Activated CD4-positive, alpha-beta T cell treated with anti-CD3 and anti-CD28 coated beads, Interleukin-2, amount 10 ng/mL, durations not matched to agents 7 days and 5 days (primary cell): ENCODE data around the gene SH3PXD2B. TPM values are rescaled to one million over a fixed set of nuclear protein-coding genes. Genes with fewer than 3 reads are reported as not detected.
A peak's percentile ranks its signal among the peaks of the same experiment; 100 is the strongest.

ENCODE experiments used
- CTCF ChIA-PET: fragments of 350-600 bp; sonication (Branson Sonifier 250); formaldehyde crosslinking; loops from one replicate; lab custom pipeline; 2021; ENCODE audit warnings: antibody characterized with exemption; lab: Charles Lee
- POLR2A ChIA-PET: fragments of 350-600 bp; sonication (Branson Sonifier 250); formaldehyde crosslinking; loops from one replicate; lab custom pipeline; 2021; ENCODE audit warnings: antibody characterized with exemption; lab: Charles Lee
- DNase-seq: peaks from one replicate; pipeline ENCODE4 v3.0.0-alpha.2; 2020
- H3K27ac Mint-ChIP-seq: one replicate; pipeline ENCODE4 v1.8.0; 2021; ENCODE audit warnings: mild to moderate bottlenecking, moderate library complexity, mixed read lengths
- H3K27me3 Mint-ChIP-seq: one replicate; pipeline ENCODE4 v1.8.0; 2021; ENCODE audit warnings: mixed read lengths
- H3K36me3 Mint-ChIP-seq: one replicate; pipeline ENCODE4 v1.8.0; 2021; ENCODE audit warnings: low read depth, mixed read lengths
- H3K4me1 Mint-ChIP-seq: one replicate; pipeline ENCODE4 v1.8.0; 2021; ENCODE audit warnings: mixed read lengths
- H3K4me3 Mint-ChIP-seq: one replicate; pipeline ENCODE4 v1.8.0; 2021; ENCODE audit warnings: mild to moderate bottlenecking, moderate library complexity, mixed read lengths
- H3K9me3 Mint-ChIP-seq: one replicate; pipeline ENCODE4 v1.8.0; 2021; ENCODE audit warnings: mixed read lengths
- total RNA-seq, 2 experiments: library from RNA; stranded (reverse); gene quantifications; one replicate each; pipeline ENCODE4 v1.2.3, GENCODE V29; 2021

The SH3PXD2B gene
- total RNA-seq, 2 experiments from 2014 or later: 0.33 to 0.35 TPM

DNA sequence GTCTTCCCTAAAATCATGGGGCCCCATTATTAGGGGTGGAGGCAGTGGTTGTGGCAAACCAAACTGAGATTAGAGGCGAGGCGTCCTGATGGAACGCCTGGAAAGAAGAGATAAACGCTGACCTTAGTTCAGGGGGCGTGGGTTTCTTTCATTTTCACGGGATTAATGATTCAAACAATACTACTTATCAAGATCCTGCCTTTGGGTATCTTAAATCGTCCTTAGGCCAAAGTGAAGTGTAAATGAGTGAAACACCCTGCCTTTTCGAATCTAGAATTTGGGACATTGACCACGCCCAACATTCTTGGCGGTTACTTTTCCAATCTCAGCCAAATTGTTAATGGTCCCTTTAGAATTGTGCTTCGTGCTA, 169.7 kb downstream of the SH3PXD2B start:
- Mint-ChIP-seq H3K27ac (peak overlapping the region; percentile 66), H3K36me3 (no peaks in the 10 kb centered on the region), H3K27me3 (peaks cover 10% of the 10 kb centered on the region), H3K9me3 (no peaks in the 10 kb centered on the region), H3K4me1 (peaks cover 25% of the 10 kb centered on the region), H3K4me3 (peak overlapping the region; percentile 79)
- ChIA-PET POLR2A (no interaction called here), CTCF (interaction anchor here (0.9 to 1.6 kb wide), 3 partner anchors 9 to 282 kb away, joined by 3 to 6 read pairs (median 3); no protein-coding TSS in a partner anchor)
- DNase-seq: no peak

DNA sequence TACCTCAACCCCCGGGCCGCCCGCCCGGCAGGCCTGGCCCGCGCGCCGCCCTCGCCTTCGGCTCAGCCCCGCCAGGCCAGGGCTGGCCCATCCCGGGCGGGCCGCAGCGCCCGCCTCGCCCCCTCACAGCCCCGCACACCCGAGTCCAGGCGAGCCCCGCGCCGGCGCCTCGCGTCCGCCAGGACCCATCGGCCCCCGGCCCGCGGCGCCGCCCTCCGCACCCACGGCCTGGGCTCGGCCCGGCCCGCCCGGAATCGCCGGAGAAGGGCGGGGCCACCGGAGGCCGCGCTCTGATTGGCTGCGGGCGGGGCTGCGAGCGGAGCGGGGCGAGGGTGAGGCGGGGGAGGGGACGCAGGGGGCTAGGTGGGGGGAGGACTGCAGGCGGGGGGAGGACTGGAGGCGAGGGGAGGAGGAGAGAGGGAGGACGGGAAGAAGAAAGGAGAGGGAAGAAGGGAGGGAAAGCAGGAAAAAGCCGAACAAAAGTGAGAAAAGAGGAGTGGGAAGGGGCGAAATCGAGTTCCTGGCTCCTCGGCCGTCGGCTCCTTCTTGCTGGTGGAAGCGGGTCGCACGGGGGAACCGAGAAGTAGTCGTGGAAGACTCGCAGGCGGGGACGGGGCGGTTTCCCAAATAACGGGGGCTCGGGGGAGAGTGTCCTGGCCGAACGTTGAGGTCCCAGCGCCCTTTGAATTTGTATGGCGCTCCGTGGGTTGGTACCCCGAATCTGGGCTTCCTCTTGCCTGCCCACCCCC, 170.3 kb downstream of the SH3PXD2B start:
- Mint-ChIP-seq H3K27me3 (peaks cover 10% of the 10 kb centered on the region), H3K4me1 (peaks cover 25% of the 10 kb centered on the region), H3K9me3 (no peaks in the 10 kb centered on the region), H3K4me3 (peak overlapping the region; percentile 79), H3K36me3 (no peaks in the 10 kb centered on the region), H3K27ac (peak overlapping the region; percentile 66)
- ChIA-PET CTCF (interaction anchor here (1.0 to 1.6 kb wide), 5 partner anchors 9 to 299 kb away, joined by 3 to 6 read pairs (median 4); no protein-coding TSS in a partner anchor), POLR2A (interaction anchor here (0.5 kb wide), 1 partner anchor 41 kb away, joined by 3 read pairs; no protein-coding TSS in a partner anchor)
- peak; percentile 77 for DNase-seq

DNA sequence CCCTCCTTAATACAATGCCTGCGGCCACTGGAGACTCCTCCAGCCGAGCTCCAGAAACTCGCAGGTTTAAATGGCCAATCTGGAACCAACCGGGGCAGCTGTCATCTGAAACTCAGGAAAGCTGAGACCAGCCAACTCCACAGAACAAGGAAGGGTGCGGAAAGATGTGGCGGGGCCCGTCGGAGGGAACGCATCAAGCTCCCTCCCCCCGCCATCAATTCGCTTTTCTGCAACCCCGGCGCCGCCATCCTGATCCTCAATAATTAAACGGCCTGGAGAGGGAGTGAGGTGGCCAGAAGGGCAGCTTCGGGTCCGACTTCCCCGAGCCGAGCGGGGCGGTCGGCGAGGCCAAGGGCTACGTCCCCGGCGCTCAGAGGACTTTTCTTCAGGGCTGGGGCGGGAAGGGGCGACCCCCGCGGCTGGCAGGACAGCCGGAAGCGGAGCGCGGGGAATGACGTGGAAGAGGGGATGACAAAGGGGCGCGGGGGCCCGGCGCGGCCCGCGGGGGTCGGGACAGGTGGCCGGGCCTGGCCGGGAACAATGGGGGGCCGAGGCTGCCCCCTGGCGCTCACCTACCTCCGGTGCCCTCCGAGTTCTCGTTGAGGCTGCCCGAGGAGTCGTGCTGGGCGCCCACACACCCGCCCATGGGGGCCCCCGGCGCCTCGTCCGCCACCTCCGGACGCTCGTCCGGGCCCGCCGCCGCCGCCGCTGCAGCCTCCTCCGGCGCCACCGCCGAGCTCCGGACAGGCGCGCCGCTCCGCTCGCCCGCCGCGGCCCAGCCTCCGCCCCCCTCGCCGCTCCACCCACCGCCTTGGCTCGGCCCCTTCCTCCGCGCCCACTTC, 171.1 kb downstream of the SH3PXD2B start, which contains the start of gene UBTD2:
UBTD2 (minus strand) TSS at position 745 of the 842 bp plus-strand sequence; CDS start at position 646, 99 bp downstream.
- H3K36me3 Mint-ChIP-seq: peaks cover 2% of the 10 kb centered on the region
- CTCF ChIA-PET: interaction anchor here (0.7 to 2.0 kb wide), 8 partner anchors 10 to 299 kb away, joined by 3 to 11 read pairs (median 4); partner anchors contain the start of gene STK10
- peak; percentile 75 for DNase-seq
- POLR2A ChIA-PET: interaction anchor here (0.5 kb wide), 1 partner anchor 40 kb away, joined by 3 read pairs; no protein-coding TSS in a partner anchor
- peak within 1 kb of the TSS; percentile 68 for H3K27ac Mint-ChIP-seq
- H3K27me3 Mint-ChIP-seq: peaks cover 10% of the 10 kb centered on the region
- peaks cover 25% of the 10 kb centered on the region for H3K4me1 Mint-ChIP-seq
- H3K9me3 Mint-ChIP-seq: no peaks in the 10 kb centered on the region
- peak within 1 kb of the TSS; percentile 83 for H3K4me3 Mint-ChIP-seq

DNA sequence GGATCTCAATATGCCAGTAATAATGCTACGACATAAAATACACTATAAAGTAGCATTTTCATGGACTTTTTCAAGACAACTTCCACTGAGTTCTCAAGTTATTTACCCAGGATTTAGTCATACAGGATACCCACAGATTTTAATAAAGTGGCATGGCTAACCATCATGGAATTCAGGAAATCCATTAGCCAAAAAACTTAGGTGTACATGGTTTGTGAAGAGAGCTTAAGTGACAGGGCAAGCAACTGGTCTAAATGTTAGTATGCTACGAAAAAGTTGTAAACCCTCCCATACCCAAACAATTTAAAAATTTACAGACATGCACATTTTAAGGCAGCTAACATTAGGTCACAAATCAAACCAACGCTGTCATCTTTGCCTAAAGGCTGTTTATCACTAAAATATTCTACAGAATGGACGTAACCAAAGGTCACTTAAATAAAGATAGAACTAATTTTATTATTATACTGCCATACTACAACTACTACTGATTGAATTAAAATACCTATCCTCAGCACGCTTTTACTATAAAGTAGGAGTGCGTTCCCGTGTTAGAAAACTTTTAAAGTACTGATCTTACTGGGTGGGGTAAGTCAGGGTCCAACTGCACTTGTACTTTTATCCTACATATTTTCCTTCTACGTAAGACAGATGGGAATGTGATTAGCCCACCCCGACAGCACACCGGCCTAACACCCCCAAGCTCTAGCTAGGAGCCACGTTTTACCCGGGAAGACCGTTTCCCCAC, 171.9 kb downstream of the SH3PXD2B start:
- Mint-ChIP-seq H3K4me3 (peak overlapping the region; percentile 83), H3K9me3 (no peaks in the 10 kb centered on the region), H3K27me3 (peaks cover 10% of the 10 kb centered on the region), H3K36me3 (peaks cover 8% of the 10 kb centered on the region), H3K27ac (no peak overlapping the region), H3K4me1 (peaks cover 25% of the 10 kb centered on the region)
- POLR2A ChIA-PET: no interaction called here
- DNase-seq: no peak
- CTCF ChIA-PET: interaction anchor here (0.9 to 2.0 kb wide), 7 partner anchors 8 to 95 kb away, joined by 3 to 11 read pairs (median 3); partner anchors contain the start of gene STK10

DNA sequence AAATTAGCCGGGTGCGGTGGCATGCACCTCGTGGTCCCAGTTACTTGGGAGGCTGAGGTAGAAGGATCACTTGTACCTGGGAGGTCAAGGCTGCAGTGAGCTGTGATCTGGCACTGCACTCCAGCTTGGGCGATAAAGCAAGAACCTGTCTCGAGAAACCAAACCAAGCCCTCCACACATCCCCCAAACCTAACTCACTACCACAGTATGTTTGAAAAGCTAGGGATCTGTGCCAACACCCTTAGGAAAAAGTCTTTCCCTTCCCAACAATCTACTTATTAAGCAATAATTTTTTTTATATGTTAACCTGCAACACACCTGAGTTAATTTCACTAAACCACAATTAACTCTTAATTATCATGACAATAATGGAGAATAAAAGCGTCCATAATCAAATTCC, 173.0 kb downstream of the SH3PXD2B start:
- H3K27ac Mint-ChIP-seq: no peak overlapping the region
- peak overlapping the region; percentile 83 for H3K4me3 Mint-ChIP-seq
- no peaks in the 10 kb centered on the region for H3K9me3 Mint-ChIP-seq
- H3K27me3 Mint-ChIP-seq: peaks cover 10% of the 10 kb centered on the region
- H3K4me1 Mint-ChIP-seq: peaks cover 27% of the 10 kb centered on the region
- no peak for DNase-seq
- CTCF ChIA-PET: interaction anchor here (0.9 to 2.0 kb wide), 4 partner anchors 9 to 94 kb away, joined by 3 to 11 read pairs (median 4); partner anchors contain the start of gene STK10
- H3K36me3 Mint-ChIP-seq: peaks cover 15% of the 10 kb centered on the region
- POLR2A ChIA-PET: no interaction called here

DNA sequence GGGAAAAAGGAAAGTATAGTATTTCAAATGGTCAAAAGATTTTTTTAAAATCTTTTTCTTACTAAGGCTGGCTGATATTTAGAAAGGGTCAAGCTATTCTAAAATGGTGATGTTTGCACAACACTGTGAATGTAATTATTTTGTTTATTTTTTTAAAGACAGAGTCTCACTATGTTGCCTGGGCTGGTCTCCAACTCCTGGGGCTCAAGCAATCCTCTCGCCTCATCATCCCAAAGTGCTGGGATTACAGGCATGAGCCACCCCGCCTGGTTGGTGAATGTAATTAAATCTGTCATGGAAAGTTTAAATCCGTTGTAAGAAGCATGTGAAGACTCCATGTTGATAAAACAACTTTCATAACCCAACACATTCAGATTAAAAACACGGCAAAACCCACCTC, 173.4 kb downstream of the SH3PXD2B start:
- Mint-ChIP-seq H3K27ac (no peak overlapping the region), H3K4me1 (peaks cover 29% of the 10 kb centered on the region), H3K27me3 (peaks cover 10% of the 10 kb centered on the region), H3K36me3 (peaks cover 19% of the 10 kb centered on the region), H3K4me3 (no peak overlapping the region), H3K9me3 (no peaks in the 10 kb centered on the region)
- ChIA-PET POLR2A (no interaction called here), CTCF (interaction anchor here (0.9 to 1.3 kb wide), 2 partner anchors 12 to 17 kb away, joined by 3 to 4 read pairs; no protein-coding TSS in a partner anchor)
- DNase-seq: no peak

DNA sequence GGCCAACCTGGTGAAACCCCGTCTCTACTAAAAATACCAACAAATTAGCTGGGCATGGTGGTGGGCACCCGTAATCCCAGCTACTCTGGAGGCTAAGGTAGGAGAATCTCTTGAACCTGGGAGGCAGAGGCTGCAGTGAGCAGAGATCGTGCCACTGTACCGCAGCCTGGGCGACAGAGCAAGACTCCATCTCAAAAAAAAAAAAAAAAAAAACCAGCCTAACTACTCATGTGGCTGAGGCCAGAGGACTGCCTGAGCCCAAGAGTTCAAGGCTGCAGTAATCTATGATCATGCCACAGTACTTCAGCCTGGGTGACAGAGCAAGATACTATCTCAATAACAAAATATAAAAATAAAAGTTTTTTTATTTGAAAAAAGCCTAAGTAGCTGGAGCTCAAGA, 174.0 kb downstream of the SH3PXD2B start:
- Mint-ChIP-seq H3K27me3 (peaks cover 5% of the 10 kb centered on the region), H3K4me1 (peaks cover 34% of the 10 kb centered on the region), H3K4me3 (no peak overlapping the region), H3K9me3 (peaks cover 2% of the 10 kb centered on the region), H3K36me3 (peaks cover 23% of the 10 kb centered on the region), H3K27ac (no peak overlapping the region)
- CTCF ChIA-PET: interaction anchor here (0.9 to 1.3 kb wide), 2 partner anchors 13 to 18 kb away, joined by 3 to 4 read pairs; no protein-coding TSS in a partner anchor
- DNase-seq: no peak
- POLR2A ChIA-PET: no interaction called here

DNA sequence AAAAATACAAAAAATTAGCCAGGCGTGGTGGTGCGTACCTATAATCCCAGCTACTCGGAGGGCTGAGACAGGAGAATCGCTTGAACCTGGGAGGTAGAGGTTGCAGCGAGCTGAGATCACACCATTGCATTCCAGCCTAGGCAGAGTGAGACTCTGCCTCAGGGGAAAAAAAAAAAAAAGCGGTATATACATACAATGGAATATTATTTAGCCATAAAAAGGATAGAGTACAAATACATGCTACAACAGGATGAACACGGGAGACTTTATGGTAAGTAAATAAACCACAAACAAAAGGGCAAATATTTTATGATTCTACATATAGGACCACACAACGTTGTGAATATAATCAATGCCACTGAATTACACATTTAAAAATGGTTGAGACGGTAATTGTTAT, 176.0 kb downstream of the SH3PXD2B start:
- Mint-ChIP-seq H3K27ac (no peak overlapping the region), H3K9me3 (peaks cover 5% of the 10 kb centered on the region), H3K4me1 (peaks cover 35% of the 10 kb centered on the region), H3K27me3 (no peaks in the 10 kb centered on the region), H3K36me3 (peaks cover 31% of the 10 kb centered on the region), H3K4me3 (no peak overlapping the region)
- ChIA-PET POLR2A (no interaction called here), CTCF (interaction anchor here (1.6 kb wide), 1 partner anchor 92 kb away, joined by 4 read pairs; no protein-coding TSS in a partner anchor)
- DNase-seq: no peak

DNA sequence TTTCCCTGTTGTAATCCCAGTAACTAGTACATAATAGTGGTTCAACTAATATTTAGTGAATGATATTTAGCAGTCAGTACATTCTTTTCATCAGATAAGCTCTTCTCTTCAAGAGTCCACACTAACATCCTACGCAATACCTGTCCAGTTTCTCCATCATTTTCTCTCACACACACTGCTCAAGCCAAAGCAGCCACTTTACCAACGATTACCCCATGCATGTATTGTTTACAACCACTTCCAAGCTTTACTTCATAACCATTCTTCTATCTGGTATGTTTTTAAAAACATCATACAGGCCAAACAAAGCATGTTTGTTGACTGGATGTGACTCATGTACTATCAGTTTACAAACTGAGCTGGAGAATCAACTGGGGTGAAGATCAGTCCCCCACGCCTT, 178.1 kb downstream of the SH3PXD2B start:
- POLR2A ChIA-PET: no interaction called here
- no peaks in the 10 kb centered on the region for H3K27me3 Mint-ChIP-seq

More for the DNA sequence above, 178.1 kb downstream of the SH3PXD2B start:
- peaks cover 31% of the 10 kb centered on the region for H3K36me3 Mint-ChIP-seq
- H3K4me3 Mint-ChIP-seq: no peak overlapping the region
- DNase-seq: no peak
- CTCF ChIA-PET: no interaction called here
- H3K4me1 Mint-ChIP-seq: peaks cover 18% of the 10 kb centered on the region
- peaks cover 5% of the 10 kb centered on the region for H3K9me3 Mint-ChIP-seq
- H3K27ac Mint-ChIP-seq: no peak overlapping the region
